IMR-90 (cell line): Measurements from ENCODE around the gene RAB34. TPM values are rescaled to one million over a fixed set of nuclear protein-coding genes. Genes with fewer than 3 reads are reported as not detected.

Experiments
- ATAC-seq: fragments of 200-7000 bp; cut with Tn5 transposase; 2 replicates; pipeline ENCODE4 v1.9.1; 2020; ENCODE audit warnings: low read depth, mild to moderate bottlenecking, moderate library complexity
- BruUV-seq: library from RNA; stranded (reverse); fragments of 400-500 nt; replicated peaks from 2 replicates; lab custom pipeline; 2021; lab: Mats Ljungman, UMichigan
- CTCF ChIA-PET: fragments of 300-600 bp; formaldehyde crosslinking; extraction: SDS; loops from one replicate; lab custom pipeline; 2021; ENCODE audit warnings: antibody characterized with exemption; lab: Yijun Ruan, JAX
- POLR2A ChIA-PET: fragments of 300-600 bp; sonication (Branson Sonifier 250); formaldehyde crosslinking; loops from one replicate; lab custom pipeline; 2022; ENCODE audit warnings: antibody characterized with exemption; ENCODE audit not compliant: unreplicated experiment; lab: Charles Lee
- DNase-seq: peaks from one replicate; pipeline ENCODE4 v3.0.0; 2013
- H2AFZ ChIP-seq: replicated peaks from 2 replicates; pipeline ENCODE3; 2013; ENCODE audit warnings: low read length, mild to moderate bottlenecking; ENCODE audit not compliant: poor library complexity
- H2AK5ac ChIP-seq: 2 replicates; pipeline ENCODE4 v1.6.1; 2013; ENCODE audit warnings: low read depth, low read length, inconsistent platforms
- H2AK9ac ChIP-seq: replicated peaks from 2 replicates; pipeline ENCODE3; 2013; ENCODE audit warnings: mild to moderate bottlenecking, low read depth, low read length, moderate library complexity; ENCODE audit not compliant: poor library complexity
- H2BK120ac ChIP-seq: 2 replicates; pipeline ENCODE4 v1.6.1; 2013; ENCODE audit warnings: low read depth, low read length, inconsistent platforms
- H2BK15ac ChIP-seq: 3 replicates; pipeline ENCODE4 v1.6.1; 2013; ENCODE audit warnings: low read depth, low read length, inconsistent platforms
- H2BK20ac ChIP-seq: 2 replicates; pipeline ENCODE4 v1.6.1; 2013; ENCODE audit warnings: low read depth, mild to moderate bottlenecking, inconsistent platforms, low read length, moderate library complexity
- H2BK5ac ChIP-seq: 2 replicates; pipeline ENCODE4 v1.6.1; 2013; ENCODE audit warnings: mild to moderate bottlenecking, low read depth, low read length, inconsistent platforms; ENCODE audit not compliant: poor library complexity, severe bottlenecking
- H3K14ac ChIP-seq: replicated peaks from 2 replicates; pipeline ENCODE4 v1.6.1; 2013; ENCODE audit warnings: low read depth, low read length, inconsistent platforms
- H3K18ac ChIP-seq: 2 replicates; pipeline ENCODE4 v1.6.1; 2013; ENCODE audit warnings: low read depth, low read length, control low read depth
- H3K23ac ChIP-seq: 2 replicates; pipeline ENCODE4 v1.6.1; 2013; ENCODE audit warnings: low read depth, low read length, inconsistent platforms
- H3K27ac ChIP-seq: 2 replicates; pipeline ENCODE4 v1.5.1; 2013; ENCODE audit warnings: mild to moderate bottlenecking, control low read depth, low read length; ENCODE audit not compliant: insufficient read depth
- H3K27me3 ChIP-seq: 2 replicates; pipeline ENCODE4 v1.6.1; 2013; ENCODE audit warnings: low read length; ENCODE audit not compliant: control insufficient read depth, insufficient read depth
- H3K36me3 ChIP-seq: 2 replicates; pipeline ENCODE4 v1.6.1; 2013; ENCODE audit warnings: low read length, mixed read lengths; ENCODE audit not compliant: control insufficient read depth, insufficient read depth
- H3K4ac ChIP-seq: 2 replicates; pipeline ENCODE4 v1.6.1; 2013; ENCODE audit warnings: low read depth, low read length, inconsistent platforms
- H3K4me1 ChIP-seq: 2 replicates; pipeline ENCODE4 v1.6.1; 2013; ENCODE audit warnings: low read length, mixed read lengths; ENCODE audit not compliant: control insufficient read depth, insufficient read depth
- H3K4me2 ChIP-seq: 2 replicates; pipeline ENCODE4 v1.6.1; 2013; ENCODE audit warnings: low read depth, mild to moderate bottlenecking, control low read depth, low read length, moderate library complexity
- H3K4me3 ChIP-seq: 2 replicates; pipeline ENCODE4 v1.5.1; 2013; ENCODE audit warnings: low read depth, mild to moderate bottlenecking, control low read depth, low read length, moderate library complexity; ENCODE audit not compliant: insufficient read depth
- H3K56ac ChIP-seq: 2 replicates; pipeline ENCODE4 v1.6.1; 2013; ENCODE audit warnings: low read length, inconsistent platforms; ENCODE audit not compliant: insufficient read depth; ENCODE audit errors: extremely low read depth
- H3K79me1 ChIP-seq, 2 experiments: 2 replicates each; pipeline ENCODE4 v1.6.1; 2013; ENCODE audit warnings: low read length in 2 of 2, inconsistent platforms in 1 of 2, low read depth in 1 of 2
- H3K9ac ChIP-seq: 2 replicates; pipeline ENCODE4 v1.6.1; 2013; ENCODE audit warnings: low read depth, low read length, control low read depth
- H3K9me1 ChIP-seq: 2 replicates; pipeline ENCODE4 v1.6.1; 2013; ENCODE audit warnings: low read length, inconsistent platforms; ENCODE audit not compliant: insufficient read depth
- H3K9me3 ChIP-seq: 2 replicates; pipeline ENCODE4 v1.6.1; 2013; ENCODE audit warnings: low read length; ENCODE audit not compliant: control insufficient read depth, insufficient read depth
- H4K20me1 ChIP-seq: 2 replicates; pipeline ENCODE4 v1.6.1; 2013; ENCODE audit warnings: low read length, inconsistent platforms; ENCODE audit not compliant: insufficient read depth
- H4K5ac ChIP-seq: 2 replicates; pipeline ENCODE4 v1.6.1; 2013; ENCODE audit warnings: mild to moderate bottlenecking, low read depth, low read length, control low read depth
- H4K8ac ChIP-seq, 2 experiments: 2 replicates each; pipeline ENCODE4 v1.6.1; 2013; ENCODE audit warnings: low read depth in 2 of 2, low read length in 2 of 2, control low read depth in 1 of 2, inconsistent platforms in 1 of 2
- H4K91ac ChIP-seq: 2 replicates; pipeline ENCODE4 v1.6.1; 2013; ENCODE audit warnings: low read depth, low read length, inconsistent platforms; ENCODE audit not compliant: insufficient read depth
- BHLHE40 ChIP-seq: fragments of 150-350 bp; IDR thresholded peaks from 2 replicates; pipeline ENCODE4 v1.6.1; 2016; ENCODE audit warnings: mild to moderate bottlenecking, low read depth, low read length
- CEBPB ChIP-seq: IDR thresholded peaks from 2 replicates; pipeline ENCODE4 v1.6.1; 2012; ENCODE audit warnings: low read depth, low read length, improper control_type of control experiment
- CHD1 ChIP-seq: IDR thresholded peaks from 2 replicates; pipeline ENCODE4 v1.6.1; 2012; ENCODE audit warnings: low read depth, low read length, improper control_type of control experiment
- FOS ChIP-seq: fragments of 150-350 bp; IDR thresholded peaks from 2 replicates; pipeline ENCODE4 v1.6.1; 2016; ENCODE audit warnings: low read depth, low read length
- MAFK ChIP-seq: IDR thresholded peaks from 2 replicates; pipeline ENCODE4 v1.6.1; 2012; ENCODE audit warnings: low read depth, low read length, improper control_type of control experiment
- MAZ ChIP-seq: IDR thresholded peaks from 2 replicates; pipeline ENCODE4 v1.6.1; 2012; ENCODE audit warnings: low read depth, mild to moderate bottlenecking, low read length, improper control_type of control experiment, moderate library complexity, borderline replicate concordance
- MXI1 ChIP-seq: IDR thresholded peaks from 2 replicates; pipeline ENCODE4 v1.6.1; 2012; ENCODE audit warnings: low read depth, mild to moderate bottlenecking, low read length, moderate library complexity, borderline replicate concordance
- NFE2L2 ChIP-seq: fragments of 150-350 bp; IDR thresholded peaks from 2 replicates; pipeline ENCODE4 v1.6.1; 2016; ENCODE audit warnings: low read depth, mild to moderate bottlenecking, low read length
- POLR2A ChIP-seq: IDR thresholded peaks from 2 replicates; pipeline ENCODE4 v1.6.1; 2012; ENCODE audit warnings: mild to moderate bottlenecking, low read depth, low read length
- RAD21 ChIP-seq: IDR thresholded peaks from 2 replicates; pipeline ENCODE4 v1.6.1; 2012; ENCODE audit warnings: low read length, improper control_type of control experiment
- RCOR1 ChIP-seq: IDR thresholded peaks from 2 replicates; pipeline ENCODE4 v1.6.1; 2012; ENCODE audit warnings: mild to moderate bottlenecking, low read length, improper control_type of control experiment; ENCODE audit not compliant: insufficient replicate concordance
- RFX5 ChIP-seq: IDR thresholded peaks from 2 replicates; pipeline ENCODE4 v1.8.0; 2012; ENCODE audit warnings: low read depth, mild to moderate bottlenecking, low read length, moderate library complexity
- SMC3 ChIP-seq: fragments of 150-350 bp; IDR thresholded peaks from 2 replicates; pipeline ENCODE4 v1.6.1; 2016; ENCODE audit warnings: low read depth, mild to moderate bottlenecking, antibody characterized with exemption, low read length, moderate library complexity
- WGBS, 2 experiments: methylation state at CpG; one replicate each; pipeline versions ENCODE4 v1.1.5 to v1.1.7; 2013; ENCODE audit warnings: missing lambda C conversion rate in 2 of 2; ENCODE audit not compliant: insufficient read length in 1 of 2; ENCODE audit errors: extremely low coverage in 2 of 2; 5-methylcytosine and 5-hydroxymethylcytosine counted together
- dilution Hi-C: fragments of 300-500 bp; cut with HindIII; formaldehyde crosslinking; loops from one replicate; pipeline ENCODE4 v1.14.3; 2018; ENCODE audit warnings: low sequenced_read_pairs; ENCODE audit not compliant: unreplicated experiment
- in situ Hi-C: fragments of 300-500 bp; cut with MboI; formaldehyde crosslinking; loops from 3 replicates; pipeline ENCODE4 v1.14.3; 2019; ENCODE audit warnings: low sequenced_read_pairs, inconsistent platforms, mixed read lengths
- intact Hi-C: fragments of 100-400 bp; cut with micrococcal nuclease; formaldehyde crosslinking; loops from 2 replicates; pipeline ENCODE4 v1.10.0; 2022
- polyA plus RNA-seq, 3 experiments: library from polyadenylated mRNA; depleted of rRNA; stranded (reverse); fragments of >200 nt; gene quantifications; 2 replicates each; pipeline ENCODE4 v1.2.3, GENCODE V29; 2012; ENCODE audit warnings: low replicate concordance in 1 of 3
- total RNA-seq: library from RNA; depleted of rRNA; stranded (reverse); fragments of >200 nt; gene quantifications from 2 replicates; pipeline ENCODE4 v1.2.3, GENCODE V29; 2012
- TF ChIP-seq, protein P1 (sequence below): conservative IDR thresholded peaks from 2 replicates; pipeline ENCODE4 v1.5.1; 2012; ENCODE audit warnings: mild to moderate bottlenecking, low read depth, low read length, improper control_type of control experiment
- TF ChIP-seq, protein P2 (sequence below): fragments of 150-350 bp; IDR thresholded peaks from 2 replicates; pipeline ENCODE4 v1.6.1; 2016; ENCODE audit warnings: low read depth, mild to moderate bottlenecking, low read length, moderate library complexity, borderline replicate concordance
- TF ChIP-seq, protein P3 (sequence below): fragments of 150-350 bp; IDR thresholded peaks from 2 replicates; pipeline ENCODE4 v1.6.1; 2017; ENCODE audit warnings: mild to moderate bottlenecking, antibody characterized with exemption, low read length, low read depth

The RAB34 gene
- total and polyA plus RNA-seq, 2 of the 4 experiments (the other 2 are of a cell fraction), result 351 to 387 TPM

DNA sequence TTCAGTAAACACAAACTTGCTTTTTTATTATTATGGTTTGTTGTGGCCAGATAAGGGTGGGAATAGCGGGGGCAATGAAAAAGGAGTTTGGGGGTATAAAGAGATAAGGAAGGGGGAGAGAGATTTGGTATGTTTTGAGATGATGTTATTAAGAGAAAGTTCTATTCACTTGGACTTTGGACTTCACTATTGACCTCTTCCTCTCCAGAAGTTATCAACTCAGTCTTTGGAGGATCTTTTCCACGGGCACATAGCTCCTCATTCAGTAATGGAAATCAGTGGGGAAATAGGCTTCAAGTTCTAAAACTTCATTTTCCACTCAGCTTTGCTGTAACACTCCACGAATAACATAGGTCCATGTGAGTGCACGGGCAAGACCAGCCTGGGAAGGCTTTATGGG, 29.2 kb downstream of the RAB34 start:
- peaks cover 72% of the 10 kb centered on the region for H3K36me3 ChIP-seq
- H2BK120ac ChIP-seq, result no peak overlapping the region
- H4K5ac ChIP-seq, result no peak overlapping the region
- POLR2A ChIA-PET, result no interaction called here
- H4K8ac ChIP-seq, result no peak overlapping the region
- H4K20me1 ChIP-seq, result no peaks in the 10 kb centered on the region; the same call in 1 of the 2 replicates
- H2AFZ ChIP-seq, result no peak overlapping the region
- no peaks in the 10 kb centered on the region for H3K4me1 ChIP-seq
- no peak overlapping the region for H2BK15ac ChIP-seq
- DNase-seq (no peak), ATAC-seq (no peak)
- H2AK5ac ChIP-seq, result no peak overlapping the region
- no peak overlapping the region for H4K91ac ChIP-seq
- no peaks in the 10 kb centered on the region for H3K9me3 ChIP-seq
- H2AK9ac ChIP-seq, result no peak overlapping the region
- no peak overlapping the region for H2BK5ac ChIP-seq
- CTCF ChIA-PET, result interaction anchor here (0.7 kb wide), 1 partner anchor 408 kb away, joined by 4 read pairs; no protein-coding TSS in a partner anchor
- in situ Hi-C loops, result no loop called here
- 100% methylated on average over 1 of the region's 4 CpGs; no CpG with 5 or more reads in 1 of the 2 experiments for WGBS, 2 experiments
- no peaks in the 10 kb centered on the region for H3K27me3 ChIP-seq
- H3K4me3 ChIP-seq, result no peak overlapping the region
- dilution Hi-C loops, result no loop called here
- peaks cover 0 to 17% of the 10 kb centered on the region in 2 experiments; a peak in 2 of 4 replicates for H3K79me1 ChIP-seq
- H3K27ac ChIP-seq, result no peak overlapping the region
- no peak overlapping the region for H3K18ac ChIP-seq
- no peak overlapping the region for H3K9ac ChIP-seq
- no peak overlapping the region for H3K4ac ChIP-seq
- H3K9me1 ChIP-seq, result 0 out of 2 replicates have a peak, but pooled peaks cover 3% of the 10 kb centered on the region
- no peak overlapping the region for H3K56ac ChIP-seq
- H3K4me2 ChIP-seq, result no peak overlapping the region
- no peak overlapping the region for H3K14ac ChIP-seq
- TF ChIP-seq CEBPB (no peak), BHLHE40 (no peak), MXI1 (no peak), SMC3 (no peak), RAD21 (no peak), POLR2A (no peak), CHD1 (no peak), RFX5 (no peak), MAFK (no peak), MAZ (no peak), FOS (no peak), RCOR1 (no peak), NFE2L2 (no peak)
- TF ChIP-seq, protein P1, sequence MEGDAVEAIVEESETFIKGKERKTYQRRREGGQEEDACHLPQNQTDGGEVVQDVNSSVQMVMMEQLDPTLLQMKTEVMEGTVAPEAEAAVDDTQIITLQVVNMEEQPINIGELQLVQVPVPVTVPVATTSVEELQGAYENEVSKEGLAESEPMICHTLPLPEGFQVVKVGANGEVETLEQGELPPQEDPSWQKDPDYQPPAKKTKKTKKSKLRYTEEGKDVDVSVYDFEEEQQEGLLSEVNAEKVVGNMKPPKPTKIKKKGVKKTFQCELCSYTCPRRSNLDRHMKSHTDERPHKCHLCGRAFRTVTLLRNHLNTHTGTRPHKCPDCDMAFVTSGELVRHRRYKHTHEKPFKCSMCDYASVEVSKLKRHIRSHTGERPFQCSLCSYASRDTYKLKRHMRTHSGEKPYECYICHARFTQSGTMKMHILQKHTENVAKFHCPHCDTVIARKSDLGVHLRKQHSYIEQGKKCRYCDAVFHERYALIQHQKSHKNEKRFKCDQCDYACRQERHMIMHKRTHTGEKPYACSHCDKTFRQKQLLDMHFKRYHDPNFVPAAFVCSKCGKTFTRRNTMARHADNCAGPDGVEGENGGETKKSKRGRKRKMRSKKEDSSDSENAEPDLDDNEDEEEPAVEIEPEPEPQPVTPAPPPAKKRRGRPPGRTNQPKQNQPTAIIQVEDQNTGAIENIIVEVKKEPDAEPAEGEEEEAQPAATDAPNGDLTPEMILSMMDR, result no peak
- TF ChIP-seq, protein P2, sequence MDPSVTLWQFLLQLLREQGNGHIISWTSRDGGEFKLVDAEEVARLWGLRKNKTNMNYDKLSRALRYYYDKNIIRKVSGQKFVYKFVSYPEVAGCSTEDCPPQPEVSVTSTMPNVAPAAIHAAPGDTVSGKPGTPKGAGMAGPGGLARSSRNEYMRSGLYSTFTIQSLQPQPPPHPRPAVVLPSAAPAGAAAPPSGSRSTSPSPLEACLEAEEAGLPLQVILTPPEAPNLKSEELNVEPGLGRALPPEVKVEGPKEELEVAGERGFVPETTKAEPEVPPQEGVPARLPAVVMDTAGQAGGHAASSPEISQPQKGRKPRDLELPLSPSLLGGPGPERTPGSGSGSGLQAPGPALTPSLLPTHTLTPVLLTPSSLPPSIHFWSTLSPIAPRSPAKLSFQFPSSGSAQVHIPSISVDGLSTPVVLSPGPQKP, result no peak
- TF ChIP-seq, protein P3, sequence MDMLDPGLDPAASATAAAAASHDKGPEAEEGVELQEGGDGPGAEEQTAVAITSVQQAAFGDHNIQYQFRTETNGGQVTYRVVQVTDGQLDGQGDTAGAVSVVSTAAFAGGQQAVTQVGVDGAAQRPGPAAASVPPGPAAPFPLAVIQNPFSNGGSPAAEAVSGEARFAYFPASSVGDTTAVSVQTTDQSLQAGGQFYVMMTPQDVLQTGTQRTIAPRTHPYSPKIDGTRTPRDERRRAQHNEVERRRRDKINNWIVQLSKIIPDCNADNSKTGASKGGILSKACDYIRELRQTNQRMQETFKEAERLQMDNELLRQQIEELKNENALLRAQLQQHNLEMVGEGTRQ, result no peak
- intact Hi-C loops, result no loop called here
- no TSS peak for BruUV-seq
- no peak overlapping the region for H2BK20ac ChIP-seq
- no peak overlapping the region for H3K23ac ChIP-seq
